Fibroblast of peridontal ligament (primary cell): ENCODE data around the gene RNF220.

Source experiments
- DNase-seq: peaks from one replicate; pipeline ENCODE4 v3.0.0-alpha.2; 2010; ENCODE audit errors: extremely low read depth

The RNF220 gene

GRCh38 chr1:44635439-44635838, 230.4 kb downstream of the RNF220 start:
- no peak for DNase-seq

- DNase-seq = no peak
Measured at GRCh38 chr1:44636083-44636687, 231.1 kb downstream of the RNF220 start.

GRCh38 chr1:44636688-44637598, 231.9 kb downstream of the RNF220 start:
- DNase-seq = peak; percentile 28

GRCh38 chr1:44637702-44638411, 232.8 kb downstream of the RNF220 start:
- no peak for DNase-seq

GRCh38 chr1:44640200-44640853, 235.3 kb downstream of the RNF220 start:
- no peak for DNase-seq

GRCh38 chr1:44641126-44642102, 236.4 kb downstream of the RNF220 start:
- DNase-seq = no peak

GRCh38 chr1:44642255-44642654, 237.2 kb downstream of the RNF220 start:
- no peak for DNase-seq

DNA sequence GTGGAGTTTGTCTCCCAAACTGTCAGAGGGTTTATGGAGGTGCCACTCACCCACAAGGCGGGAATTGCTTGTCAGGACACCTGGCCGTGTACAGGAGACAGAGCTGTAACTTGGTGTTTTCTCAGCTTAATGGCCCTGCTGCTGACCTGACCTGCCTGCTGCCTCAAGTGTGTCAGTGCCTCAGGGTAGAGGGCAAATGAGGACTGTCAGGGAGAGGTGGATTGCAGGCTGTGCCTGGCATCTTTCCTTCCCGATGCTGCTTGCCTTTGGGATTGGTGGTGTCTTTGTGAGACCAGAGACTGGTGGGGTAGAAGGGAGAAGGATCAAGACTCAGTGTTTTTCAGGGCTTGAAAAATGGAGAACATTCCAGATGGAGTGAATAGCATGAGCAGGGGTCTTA, 237.9 kb downstream of the RNF220 start:
- DNase-seq = no peak

DNA sequence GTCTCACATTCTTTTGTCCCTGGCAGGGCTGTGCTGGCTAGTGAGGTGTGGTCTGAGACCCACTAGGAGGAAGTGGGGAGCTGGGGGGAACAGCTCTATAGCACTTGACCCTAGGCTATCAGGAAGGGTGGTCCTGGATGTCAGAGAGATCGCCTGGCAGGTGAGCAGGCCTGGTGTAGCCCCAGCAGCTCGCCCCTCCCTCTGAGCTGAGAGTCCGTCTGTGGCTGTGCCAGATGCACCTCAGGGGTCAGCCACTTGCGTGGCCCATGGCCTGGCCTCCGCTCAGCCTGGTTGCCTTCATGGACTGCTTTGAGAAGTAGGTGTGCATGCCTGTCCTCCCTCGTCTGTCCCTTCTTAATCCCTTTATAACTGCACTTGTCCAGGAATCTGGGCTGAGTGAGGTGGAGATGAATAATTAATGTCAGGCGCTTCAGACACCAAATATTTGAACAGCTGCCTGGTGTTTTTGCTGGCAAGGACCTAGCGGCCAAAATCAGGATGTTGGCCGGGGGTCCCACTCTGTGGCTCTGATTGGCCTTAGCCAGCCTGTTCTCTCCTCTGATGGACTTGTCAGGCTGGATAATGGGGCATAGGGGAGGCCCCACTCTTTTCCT, 238.8 kb downstream of the RNF220 start:
- DNase-seq = no peak

GRCh38 chr1:44644806-44645205, 239.8 kb downstream of the RNF220 start:
- no peak for DNase-seq

GRCh38 chr1:44645476-44646244, 240.6 kb downstream of the RNF220 start:
- peak; percentile 66 for DNase-seq

- no peak for DNase-seq
Measured at GRCh38 chr1:44646261-44647110, 241.4 kb downstream of the RNF220 start.

GRCh38 chr1:44647896-44648295, 242.8 kb downstream of the RNF220 start:
- no peak for DNase-seq

GRCh38 chr1:44648529-44649250, 243.6 kb downstream of the RNF220 start:
- no peak for DNase-seq

- DNase-seq = no peak
Measured at GRCh38 chr1:44649788-44650158, 244.7 kb downstream of the RNF220 start.

GRCh38 chr1:44650159-44650831, 245.2 kb downstream of the RNF220 start:
- DNase-seq = no peak

GRCh38 chr1:44651069-44651468, 246.0 kb downstream of the RNF220 start:
- DNase-seq = no peak
